HL-60 (cell line): Measurements from ENCODE around the gene MLLT6.

Experiments
- DNase-seq, 2 experiments: peaks; one replicate each; pipeline ENCODE4 v3.0.0-alpha.2; 2010 to 2020; ENCODE audit warnings: low read depth in 1 of 2, low spot score in 1 of 2
- H3K27ac ChIP-seq: fragments of 250-450 bp; sonication (Bioruptor Pico); replicated peaks from 2 replicates; pipeline ENCODE4 v1.5.1; 2020; ENCODE audit warnings: mild to moderate bottlenecking, moderate library complexity
- H3K27me3 ChIP-seq: fragments of 250-450 bp; sonication (Bioruptor Pico); 2 replicates; pipeline ENCODE4 v1.5.1; 2021; ENCODE audit warnings: mild to moderate bottlenecking, moderate library complexity; ENCODE audit not compliant: insufficient read depth, poor library complexity, severe bottlenecking
- H3K4me3 ChIP-seq: replicated peaks from 2 replicates; pipeline ENCODE4 v1.5.1; 2011; ENCODE audit warnings: mild to moderate bottlenecking, control low read depth, low read length; ENCODE audit not compliant: insufficient read depth
- CTCF ChIP-seq: IDR thresholded peaks from one replicate; pipeline ENCODE4 v1.5.1; 2011; ENCODE audit warnings: low read length, control low read depth, inconsistent platforms; ENCODE audit not compliant: insufficient read depth
- GABPA ChIP-seq: IDR thresholded peaks from 2 replicates; pipeline ENCODE4 v1.6.1; 2012; ENCODE audit warnings: low read depth
- POLR2AphosphoS5 ChIP-seq: IDR thresholded peaks from 2 replicates; pipeline ENCODE4 v1.6.1; 2012; ENCODE audit warnings: low read depth
- REST ChIP-seq: IDR thresholded peaks from 2 replicates; pipeline ENCODE4 v1.6.1; 2012; ENCODE audit warnings: low read depth; ENCODE audit not compliant: insufficient replicate concordance
- SPI1 ChIP-seq: IDR thresholded peaks from 2 replicates; pipeline ENCODE4 v1.6.1; 2012; ENCODE audit warnings: low read depth, mild to moderate bottlenecking, borderline replicate concordance

Gene MLLT6

GRCh38 chr17:38663964-38664644 lies 41.0 kb upstream of the MLLT6 start:
- TF ChIP-seq GABPA (no peak), POLR2AphosphoS5 (no peak), SPI1 (no peak), REST (no peak), CTCF (no peak)
- no peak for DNase-seq
- H3K27me3 ChIP-seq, result peaks cover 11% of the 10 kb centered on the region

GRCh38 chr17:38667099-38667786 lies 37.8 kb upstream of the MLLT6 start:
- peak; percentile 99 for TF ChIP-seq CTCF
- no peak for TF ChIP-seq POLR2AphosphoS5
- no peak overlapping the region for H3K4me3 ChIP-seq
- peak in 1 of 2 experiments; percentile 70 for DNase-seq
- H3K27me3 ChIP-seq, result peaks cover 33% of the 10 kb centered on the region
- H3K27ac ChIP-seq, result no peak overlapping the region

More at GRCh38 chr17:38663964-38664644, 41.0 kb upstream of the MLLT6 start:
- H3K4me3 ChIP-seq, result no peak overlapping the region
- no peak overlapping the region for H3K27ac ChIP-seq

DNA sequence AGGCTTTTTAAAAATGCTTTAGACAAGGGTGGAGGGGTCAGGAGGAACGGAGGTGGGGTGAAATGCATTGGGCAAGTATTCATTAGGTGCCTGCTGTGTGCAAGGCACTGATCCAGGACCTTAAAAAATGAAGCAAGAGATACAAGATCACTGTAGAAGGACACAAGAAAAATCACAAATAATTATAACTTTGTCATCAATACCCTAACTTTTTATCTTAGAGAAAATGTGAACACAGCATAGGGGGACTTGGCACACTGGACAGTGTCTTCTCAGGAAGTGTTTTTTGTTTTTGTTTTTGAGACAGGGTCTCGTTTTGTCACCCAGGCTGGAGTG lies 37.3 kb upstream of the MLLT6 start:
- no peak overlapping the region for H3K27ac ChIP-seq
- H3K4me3 ChIP-seq, result no peak overlapping the region
- no peak for TF ChIP-seq CTCF
- no peak for TF ChIP-seq REST
- no peak for TF ChIP-seq GABPA
- TF ChIP-seq POLR2AphosphoS5, result no peak
- no peak for TF ChIP-seq SPI1
- DNase-seq, result no peak
- H3K27me3 ChIP-seq, result peaks cover 38% of the 10 kb centered on the region

DNA sequence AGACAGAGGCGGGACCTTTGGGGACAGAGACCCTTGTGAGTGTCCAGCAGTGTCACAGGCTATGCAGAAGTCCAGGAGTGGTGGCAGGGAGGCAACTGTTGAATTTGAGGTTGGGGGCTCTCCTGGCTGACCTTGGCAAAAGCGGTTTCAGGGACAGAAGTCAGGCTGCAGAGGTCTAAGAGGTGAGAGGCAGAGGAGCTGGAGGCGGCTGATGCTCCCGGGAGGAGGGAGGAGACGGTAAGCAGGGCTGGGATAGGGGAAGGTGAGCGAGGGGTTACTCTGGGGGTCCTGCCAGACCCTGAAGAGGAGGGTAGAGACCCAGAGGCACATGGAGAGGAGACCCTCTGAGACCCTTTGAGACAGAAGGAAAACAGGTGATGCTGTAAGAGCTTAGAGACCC lies 35.6 kb upstream of the MLLT6 start:
- no peak for DNase-seq
- no peak for TF ChIP-seq SPI1
- no peak for TF ChIP-seq POLR2AphosphoS5
- TF ChIP-seq GABPA, result no peak
- no peak for TF ChIP-seq CTCF
- TF ChIP-seq REST, result no peak
- Histone ChIP-seq H3K27ac (no peak overlapping the region), H3K4me3 (no peak overlapping the region), H3K27me3 (peaks cover 50% of the 10 kb centered on the region)
